Activated naive CD8-positive, alpha-beta T cell (primary cell): ENCODE results near the gene PRKCD.

Source experiments
- H3K27ac Mint-ChIP-seq: one replicate; pipeline ENCODE4 v1.8.0; 2021; ENCODE audit warnings: mixed read lengths
- H3K27me3 Mint-ChIP-seq: one replicate; pipeline ENCODE4 v1.8.0; 2021; ENCODE audit warnings: mixed read lengths
- H3K36me3 Mint-ChIP-seq: one replicate; pipeline ENCODE4 v1.8.0; 2021; ENCODE audit warnings: mixed read lengths
- H3K4me1 Mint-ChIP-seq: one replicate; pipeline ENCODE4 v1.8.0; 2021; ENCODE audit warnings: low read depth, mixed read lengths
- H3K4me3 Mint-ChIP-seq: one replicate; pipeline ENCODE4 v1.8.0; 2021; ENCODE audit warnings: mild to moderate bottlenecking, mixed read lengths
- H3K9me3 Mint-ChIP-seq: one replicate; pipeline ENCODE4 v1.8.0; 2021; ENCODE audit warnings: low read depth, mixed read lengths

PRKCD gene

DNA sequence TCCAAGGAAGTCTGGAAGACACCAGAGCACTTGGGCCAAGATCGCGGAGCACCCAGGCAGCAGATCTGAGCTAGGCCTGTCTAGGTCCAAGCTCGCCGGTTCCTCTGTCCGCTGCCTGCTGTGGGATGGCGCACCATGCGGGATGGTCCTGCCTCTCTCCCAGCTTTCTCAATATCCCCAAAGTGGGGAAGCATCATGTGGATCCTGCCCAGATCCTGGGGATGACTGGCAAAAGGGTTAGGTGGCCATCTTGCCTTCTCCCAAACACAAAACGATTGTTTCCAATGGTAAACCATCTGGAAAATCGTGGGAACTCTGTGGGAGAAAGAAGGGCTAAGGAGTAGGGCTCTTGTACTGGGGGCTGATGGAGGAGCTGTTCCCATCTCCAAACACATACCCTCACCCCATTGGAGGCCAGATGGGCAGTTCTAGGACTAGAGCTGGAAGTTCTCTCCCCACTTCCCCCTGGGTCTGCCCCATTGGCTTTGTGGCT lies 8.9 kb downstream of the PRKCD start:
- peaks cover 22% of the 10 kb centered on the region for H3K4me1 Mint-ChIP-seq
- no peak overlapping the region for H3K4me3 Mint-ChIP-seq
- H3K27me3 Mint-ChIP-seq = no peaks in the 10 kb centered on the region
- no peaks in the 10 kb centered on the region for H3K9me3 Mint-ChIP-seq
- H3K27ac Mint-ChIP-seq = no peak overlapping the region
- H3K36me3 Mint-ChIP-seq = peaks cover 3% of the 10 kb centered on the region

DNA sequence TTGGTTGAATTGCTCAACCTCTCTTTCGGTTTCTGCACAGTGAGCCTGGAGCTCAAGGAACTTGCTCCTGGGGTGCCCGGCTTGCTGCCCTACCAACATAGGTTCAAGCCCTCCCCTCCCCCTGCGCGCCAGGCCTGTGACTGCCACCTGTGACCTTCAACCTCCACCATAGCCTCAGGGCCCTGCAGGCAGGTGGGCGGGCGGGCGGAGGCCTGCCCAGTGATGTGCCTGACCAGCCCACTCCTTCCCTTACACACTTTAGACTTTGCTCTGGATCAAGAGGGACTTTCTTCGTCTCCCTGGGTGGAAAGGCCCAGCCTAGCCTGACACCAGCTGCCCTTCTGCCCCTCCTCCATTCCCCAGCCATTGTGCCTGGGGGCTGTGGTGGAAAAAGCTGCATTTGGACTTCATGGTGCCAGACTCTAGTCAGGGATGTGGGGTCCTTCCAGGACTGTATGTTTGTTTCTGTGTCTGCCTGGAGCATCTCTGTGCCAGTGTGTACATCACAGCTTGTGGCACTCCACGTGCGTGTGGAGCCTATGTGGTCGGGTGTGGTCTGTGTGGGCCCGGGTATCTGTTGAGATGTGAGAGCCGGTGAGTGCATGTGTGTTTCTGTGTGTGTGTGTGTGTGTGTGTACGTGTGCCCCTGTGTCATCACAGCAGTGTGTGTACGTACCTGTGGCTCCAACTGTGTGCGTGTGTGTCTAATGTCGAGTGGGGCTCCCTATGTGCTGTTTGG lies 9.5 kb downstream of the PRKCD start:
- Mint-ChIP-seq H3K27me3 (no peaks in the 10 kb centered on the region), H3K4me1 (peaks cover 22% of the 10 kb centered on the region), H3K36me3 (peaks cover 3% of the 10 kb centered on the region), H3K27ac (no peak overlapping the region), H3K9me3 (no peaks in the 10 kb centered on the region), H3K4me3 (no peak overlapping the region)

DNA sequence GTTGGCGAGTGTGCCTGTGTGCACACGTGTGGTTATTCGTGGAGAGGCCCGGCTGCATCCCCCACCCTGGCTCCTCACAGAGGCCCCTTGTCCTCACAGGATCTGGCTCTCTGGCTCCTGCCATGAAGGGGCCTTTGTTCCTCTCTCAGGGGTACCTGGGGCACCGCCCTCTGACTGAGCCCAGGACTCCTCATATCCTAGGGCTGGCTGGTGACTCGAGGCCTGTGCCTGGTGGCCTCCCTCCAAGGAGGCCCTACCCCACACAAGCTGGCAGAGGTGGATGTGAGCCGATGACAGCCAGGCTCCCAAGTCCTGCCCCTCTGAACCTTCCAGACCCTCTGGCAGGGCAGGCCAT lies 10.0 kb downstream of the PRKCD start:
- Mint-ChIP-seq H3K27me3 (no peaks in the 10 kb centered on the region), H3K27ac (no peak overlapping the region), H3K9me3 (no peaks in the 10 kb centered on the region), H3K36me3 (peaks cover 3% of the 10 kb centered on the region), H3K4me1 (peaks cover 22% of the 10 kb centered on the region), H3K4me3 (no peak overlapping the region)

DNA sequence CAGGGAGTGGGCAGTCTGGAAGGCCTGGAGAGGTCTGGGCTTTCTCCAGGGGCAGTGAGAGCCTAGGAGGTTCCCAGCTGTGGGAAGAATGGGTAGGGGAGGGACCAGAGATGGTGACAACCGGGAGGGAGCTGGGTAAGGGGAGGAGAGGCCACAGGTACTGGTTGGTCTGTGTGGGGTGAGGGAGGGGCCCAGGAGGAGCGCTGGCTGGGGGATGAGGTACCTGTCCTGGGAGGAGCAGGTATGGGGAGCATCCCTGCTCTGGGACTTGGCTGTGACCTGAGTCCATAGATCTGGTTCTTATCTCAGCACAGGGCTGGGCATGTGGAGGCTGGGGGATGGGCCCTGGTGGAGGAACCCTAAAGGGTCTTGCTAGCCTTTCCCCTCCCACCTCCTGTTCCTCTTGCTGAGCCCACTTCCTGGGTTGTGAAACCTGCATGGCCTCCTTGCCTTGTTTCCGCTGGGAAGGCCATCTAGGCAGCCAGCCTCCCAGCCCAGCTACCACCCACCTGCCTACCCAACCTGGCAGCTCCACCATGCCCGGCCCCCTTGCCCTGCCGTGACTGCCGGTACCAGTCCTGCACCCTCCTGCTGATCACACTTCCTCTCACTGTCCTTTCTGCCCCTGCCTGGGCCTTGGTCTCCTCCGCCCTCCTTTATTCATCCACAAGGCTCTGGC lies 11.0 kb downstream of the PRKCD start:
- Mint-ChIP-seq H3K27ac (no peak overlapping the region), H3K4me3 (no peak overlapping the region), H3K9me3 (no peaks in the 10 kb centered on the region), H3K4me1 (peaks cover 22% of the 10 kb centered on the region), H3K36me3 (peaks cover 3% of the 10 kb centered on the region), H3K27me3 (no peaks in the 10 kb centered on the region)

DNA sequence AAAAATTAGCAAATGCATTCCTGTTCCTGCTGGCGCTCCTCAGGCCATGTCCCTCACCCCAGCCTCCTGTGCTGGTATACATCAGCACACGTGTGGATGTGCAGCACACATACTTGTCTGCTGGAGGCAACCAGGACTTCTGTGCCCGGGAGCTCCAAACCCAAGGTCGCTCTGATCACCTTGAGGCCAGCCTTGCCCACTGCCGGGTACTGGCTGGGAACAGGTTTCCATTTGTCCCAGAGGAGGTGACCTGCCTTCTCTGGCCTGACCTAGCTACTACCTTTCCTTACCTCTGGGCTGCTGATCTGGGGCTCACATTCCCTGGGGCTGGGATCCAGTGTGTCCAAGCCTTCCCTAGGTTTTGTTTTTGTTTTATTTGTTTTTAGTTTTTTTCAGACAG lies 12.1 kb downstream of the PRKCD start:
- Mint-ChIP-seq H3K27ac (no peak overlapping the region), H3K4me1 (peaks cover 22% of the 10 kb centered on the region), H3K36me3 (peaks cover 3% of the 10 kb centered on the region), H3K9me3 (no peaks in the 10 kb centered on the region), H3K27me3 (no peaks in the 10 kb centered on the region), H3K4me3 (no peak overlapping the region)

DNA sequence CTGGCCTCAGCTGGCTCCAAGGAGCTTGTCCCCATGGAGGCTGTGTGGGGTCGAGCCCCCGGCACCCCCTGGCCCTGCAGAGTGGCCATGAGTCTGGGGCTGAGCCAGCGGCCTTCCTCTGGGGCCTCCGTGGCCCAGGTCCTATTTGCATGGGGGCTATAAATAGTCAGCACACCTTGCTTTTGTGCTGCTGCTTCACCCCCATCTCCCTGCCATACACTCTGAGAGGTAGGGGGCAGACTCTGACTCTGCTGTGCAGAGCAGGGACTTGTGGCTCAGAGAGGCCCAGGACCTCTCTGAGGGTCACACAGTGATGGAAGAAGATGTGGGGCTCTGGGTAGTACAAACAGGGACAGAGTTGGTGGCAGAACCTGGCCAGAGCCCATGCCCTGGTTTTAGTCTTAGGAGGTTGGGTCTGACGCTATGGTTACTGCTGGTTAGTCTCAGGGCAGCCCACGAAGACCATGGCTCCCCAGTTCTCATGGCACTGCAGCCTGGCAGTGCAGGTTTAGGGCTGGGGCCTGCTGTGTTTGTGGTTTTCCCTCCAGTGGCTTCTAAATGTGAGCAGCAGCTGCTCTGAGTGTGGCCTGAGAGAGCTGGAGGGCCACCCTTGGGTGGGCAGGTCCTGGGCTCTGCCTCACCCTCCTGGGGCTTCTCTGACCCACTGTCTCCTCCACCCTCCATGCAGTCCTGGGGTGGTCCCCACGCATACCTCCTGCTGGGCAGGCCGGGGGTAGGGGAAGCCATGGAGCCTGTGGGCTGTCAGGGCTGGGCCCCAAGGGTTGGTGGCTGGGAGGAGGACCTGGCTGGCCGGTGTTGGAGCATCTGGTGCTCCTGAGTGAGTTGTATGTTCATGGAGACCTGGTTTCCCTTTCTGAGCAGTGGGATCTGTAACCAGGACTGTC lies 13.6 kb downstream of the PRKCD start:
- Mint-ChIP-seq H3K4me1 (peaks cover 14% of the 10 kb centered on the region), H3K9me3 (no peaks in the 10 kb centered on the region)

DNA sequence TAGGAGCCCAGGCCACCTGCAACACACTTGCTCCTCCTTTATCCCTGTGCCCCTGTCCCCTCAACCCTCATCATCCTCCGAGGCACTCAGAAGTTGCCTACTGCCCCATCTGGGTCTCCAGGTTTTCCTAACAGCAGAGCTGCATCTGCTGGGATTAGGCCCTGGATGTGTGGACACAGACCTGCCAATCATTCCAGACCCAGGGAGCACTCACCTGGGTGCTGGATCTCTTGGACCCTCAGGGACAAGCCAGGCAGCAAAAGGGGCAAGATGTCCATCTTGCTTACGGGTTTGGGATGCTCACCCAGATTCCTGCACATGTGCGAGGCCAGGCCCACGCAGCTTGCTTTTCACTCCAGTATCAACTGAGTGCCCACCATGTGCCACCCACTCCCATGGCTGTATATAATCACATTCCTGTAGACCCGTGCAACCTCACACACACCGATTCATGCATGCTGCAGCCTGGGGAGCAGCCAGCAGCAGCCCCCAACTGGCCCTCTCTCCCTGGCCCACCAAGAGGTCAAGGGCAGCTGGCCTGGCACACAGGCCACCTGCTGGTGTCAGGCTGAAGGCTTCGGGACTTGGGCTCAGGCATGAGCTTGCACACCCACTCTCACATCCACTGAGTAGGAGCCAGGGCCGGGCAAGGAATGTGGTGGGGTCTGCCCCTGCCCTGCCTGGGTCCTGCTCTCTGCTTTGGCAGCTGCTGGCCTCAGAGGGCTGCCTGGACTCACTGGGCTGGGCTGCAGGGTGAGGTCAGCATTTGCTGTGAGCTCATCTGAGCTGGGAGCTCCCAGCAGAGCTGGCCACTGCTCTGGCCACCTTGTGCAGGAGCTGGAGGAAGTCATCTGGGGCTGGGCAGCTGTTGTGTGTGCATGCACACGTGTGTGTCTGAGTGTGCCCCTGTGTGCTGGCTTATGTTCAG lies 14.9 kb downstream of the PRKCD start:
- Mint-ChIP-seq H3K27ac (no peak overlapping the region), H3K4me1 (peaks cover 7% of the 10 kb centered on the region), H3K4me3 (no peak overlapping the region), H3K36me3 (peaks cover 5% of the 10 kb centered on the region), H3K27me3 (no peaks in the 10 kb centered on the region), H3K9me3 (no peaks in the 10 kb centered on the region)

More for the DNA sequence above, 13.6 kb downstream of the PRKCD start:
- Mint-ChIP-seq H3K36me3 (peaks cover 5% of the 10 kb centered on the region), H3K4me3 (no peak overlapping the region), H3K27ac (no peak overlapping the region), H3K27me3 (no peaks in the 10 kb centered on the region)

DNA sequence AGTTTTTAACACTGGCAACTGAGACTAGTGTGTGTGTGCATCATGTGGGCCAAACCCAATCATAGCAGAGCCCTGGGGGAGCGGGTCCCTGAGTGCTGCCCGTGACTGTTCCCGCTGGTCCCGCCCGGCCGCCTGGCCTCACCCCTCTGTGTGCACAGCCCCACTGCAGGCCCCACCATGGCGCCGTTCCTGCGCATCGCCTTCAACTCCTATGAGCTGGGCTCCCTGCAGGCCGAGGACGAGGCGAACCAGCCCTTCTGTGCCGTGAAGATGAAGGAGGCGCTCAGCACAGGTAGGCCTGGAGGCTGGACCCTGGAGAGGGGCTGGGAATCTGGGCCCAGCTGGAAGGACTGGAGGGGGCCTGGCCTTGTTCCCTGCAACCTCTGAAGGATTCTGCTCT lies 17.2 kb downstream of the PRKCD start:
- Mint-ChIP-seq H3K4me3 (no peak overlapping the region), H3K4me1 (peaks cover 2% of the 10 kb centered on the region), H3K27me3 (no peaks in the 10 kb centered on the region), H3K27ac (no peak overlapping the region), H3K9me3 (no peaks in the 10 kb centered on the region), H3K36me3 (peaks cover 5% of the 10 kb centered on the region)

DNA sequence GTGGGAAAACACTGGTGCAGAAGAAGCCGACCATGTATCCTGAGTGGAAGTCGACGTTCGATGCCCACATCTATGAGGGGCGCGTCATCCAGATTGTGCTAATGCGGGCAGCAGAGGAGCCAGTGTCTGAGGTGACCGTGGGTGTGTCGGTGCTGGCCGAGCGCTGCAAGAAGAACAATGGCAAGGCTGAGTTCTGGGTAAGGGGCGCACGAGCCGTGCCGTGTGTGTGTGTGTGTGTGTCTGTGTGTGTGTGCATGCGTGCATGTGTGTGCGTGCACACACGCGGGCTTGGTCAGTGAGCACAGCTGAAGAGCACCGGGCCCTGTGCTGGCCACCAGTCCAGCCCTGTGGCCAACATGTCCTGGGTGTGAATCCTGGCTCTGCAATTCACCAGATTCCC lies 18.6 kb downstream of the PRKCD start:
- H3K27ac Mint-ChIP-seq = no peak overlapping the region
- no peaks in the 10 kb centered on the region for H3K27me3 Mint-ChIP-seq
- H3K4me3 Mint-ChIP-seq = no peak overlapping the region
- no peaks in the 10 kb centered on the region for H3K9me3 Mint-ChIP-seq
- H3K36me3 Mint-ChIP-seq = peaks cover 3% of the 10 kb centered on the region
- H3K4me1 Mint-ChIP-seq = no peaks in the 10 kb centered on the region

DNA sequence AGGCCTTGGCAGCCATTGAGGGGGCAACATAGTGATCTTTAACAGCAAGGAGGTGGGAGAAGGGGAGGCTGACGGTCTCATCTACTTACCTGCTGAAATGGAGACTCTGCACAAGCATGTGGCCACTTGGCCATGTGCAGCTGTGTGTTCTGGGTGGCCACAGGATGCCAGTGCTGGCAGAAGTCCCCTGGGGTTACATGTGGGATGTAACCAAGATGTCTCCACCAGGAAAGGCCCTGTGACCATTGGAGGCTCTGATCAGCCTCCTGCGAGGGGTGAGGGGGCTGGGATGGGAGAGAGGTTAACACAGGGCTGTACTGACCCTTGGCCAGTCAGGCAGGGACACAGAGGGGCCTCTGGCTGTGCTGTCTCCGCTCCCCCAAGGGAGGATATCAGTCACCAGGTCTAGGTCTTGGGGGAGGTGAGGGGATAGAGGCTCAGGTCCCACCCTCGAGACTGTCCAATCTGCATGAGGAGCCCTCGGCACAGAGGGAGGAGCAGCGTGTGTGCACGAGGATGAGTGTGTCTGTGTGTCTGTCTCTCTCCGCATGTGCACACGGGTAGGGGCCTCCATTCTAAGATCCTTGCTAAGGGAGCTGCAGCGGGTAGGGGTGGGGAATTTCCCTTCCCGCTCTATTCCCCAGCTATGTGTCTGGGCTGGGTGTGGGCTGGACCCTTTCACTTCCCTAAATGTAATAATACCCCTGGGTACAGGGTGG lies 19.5 kb downstream of the PRKCD start:
- Mint-ChIP-seq H3K27me3 (no peaks in the 10 kb centered on the region), H3K27ac (no peak overlapping the region), H3K9me3 (no peaks in the 10 kb centered on the region), H3K36me3 (peaks cover 3% of the 10 kb centered on the region), H3K4me1 (no peaks in the 10 kb centered on the region), H3K4me3 (no peak overlapping the region)

DNA sequence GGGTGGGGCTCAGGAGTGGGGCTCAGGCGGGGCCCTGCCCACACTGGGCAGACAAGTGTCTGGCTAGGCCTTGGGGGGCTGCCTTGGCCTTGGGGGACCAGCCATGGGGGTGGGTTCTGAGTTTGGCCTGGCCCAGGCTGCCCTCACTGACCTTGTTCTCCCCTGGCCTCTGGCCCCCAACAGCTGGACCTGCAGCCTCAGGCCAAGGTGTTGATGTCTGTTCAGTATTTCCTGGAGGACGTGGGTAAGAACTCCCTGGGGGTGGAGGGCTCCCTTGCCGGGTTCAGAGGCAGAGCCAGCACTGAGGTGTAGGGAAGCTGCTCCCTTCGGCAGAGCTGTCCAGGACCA lies 20.0 kb downstream of the PRKCD start:
- Mint-ChIP-seq H3K27ac (no peak overlapping the region), H3K4me1 (no peaks in the 10 kb centered on the region), H3K4me3 (no peak overlapping the region), H3K9me3 (no peaks in the 10 kb centered on the region), H3K36me3 (peaks cover 3% of the 10 kb centered on the region), H3K27me3 (no peaks in the 10 kb centered on the region)

DNA sequence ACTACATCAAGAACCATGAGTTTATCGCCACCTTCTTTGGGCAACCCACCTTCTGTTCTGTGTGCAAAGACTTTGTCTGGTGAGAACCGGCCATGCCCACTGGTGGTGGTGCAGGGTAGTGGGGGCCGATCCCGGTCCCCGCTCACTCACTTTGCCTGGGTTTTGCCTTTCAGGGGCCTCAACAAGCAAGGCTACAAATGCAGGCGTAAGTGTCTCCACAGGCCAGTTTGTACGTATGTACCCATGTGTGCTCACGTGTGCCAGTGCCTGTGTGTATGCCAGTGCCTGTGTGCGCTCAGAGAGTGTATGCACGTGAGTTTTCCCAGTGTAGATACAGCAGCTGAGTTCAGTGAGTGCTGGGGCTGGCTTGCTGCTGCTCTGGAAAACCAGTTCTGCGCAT lies 20.5 kb downstream of the PRKCD start:
- H3K9me3 Mint-ChIP-seq = no peaks in the 10 kb centered on the region
- no peak overlapping the region for H3K4me3 Mint-ChIP-seq
- H3K36me3 Mint-ChIP-seq = peaks cover 3% of the 10 kb centered on the region
- H3K4me1 Mint-ChIP-seq = no peaks in the 10 kb centered on the region
- H3K27ac Mint-ChIP-seq = no peak overlapping the region
- no peaks in the 10 kb centered on the region for H3K27me3 Mint-ChIP-seq

DNA sequence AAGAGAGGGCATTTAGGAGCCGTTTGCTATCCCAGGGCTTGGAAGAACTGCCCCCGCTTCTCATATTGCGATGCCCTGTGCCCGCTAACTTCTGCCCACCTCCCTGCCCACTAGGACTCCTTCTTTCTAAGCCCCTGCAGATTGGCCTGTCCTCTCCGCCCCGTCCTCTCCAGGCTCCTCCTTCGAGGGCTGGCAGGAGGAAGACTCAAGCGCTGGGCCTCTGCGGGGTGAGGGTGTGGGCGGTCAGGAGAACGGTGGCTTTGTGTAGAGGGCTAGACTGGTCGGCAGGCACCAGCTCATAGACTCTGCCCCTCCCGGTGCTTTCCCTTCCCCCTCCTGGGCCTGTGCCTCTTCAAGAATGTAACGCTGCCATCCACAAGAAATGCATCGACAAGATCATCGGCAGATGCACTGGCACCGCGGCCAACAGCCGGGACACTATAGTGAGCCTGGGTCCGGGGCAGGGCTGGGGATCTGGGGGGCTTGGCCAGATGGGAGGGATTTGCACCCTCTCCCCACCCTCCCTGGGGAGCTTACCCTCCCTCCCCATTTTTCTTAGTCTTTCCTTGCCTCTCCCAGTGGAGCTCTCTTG lies 21.9 kb downstream of the PRKCD start:
- Mint-ChIP-seq H3K9me3 (no peaks in the 10 kb centered on the region), H3K27ac (no peak overlapping the region), H3K4me3 (no peak overlapping the region), H3K36me3 (peaks cover 3% of the 10 kb centered on the region), H3K27me3 (no peaks in the 10 kb centered on the region), H3K4me1 (no peaks in the 10 kb centered on the region)
